IMR-90 (cell line): ENCODE data around the gene SEZ6L.

Experiments used
- CHD1 ChIP-seq: IDR thresholded peaks from 2 replicates; pipeline ENCODE4 v1.6.1; 2012; ENCODE audit warnings: low read depth, low read length, improper control_type of control experiment
- CTCF ChIP-seq: conservative IDR thresholded peaks from 2 replicates; pipeline ENCODE4 v1.5.1; 2012; ENCODE audit warnings: mild to moderate bottlenecking, low read depth, low read length, improper control_type of control experiment
- ELK1 ChIP-seq: fragments of 150-350 bp; IDR thresholded peaks from 2 replicates; pipeline ENCODE4 v1.6.1; 2016; ENCODE audit warnings: low read depth, mild to moderate bottlenecking, low read length, moderate library complexity, borderline replicate concordance
- FOS ChIP-seq: fragments of 150-350 bp; IDR thresholded peaks from 2 replicates; pipeline ENCODE4 v1.6.1; 2016; ENCODE audit warnings: low read depth, low read length
- MAFK ChIP-seq: IDR thresholded peaks from 2 replicates; pipeline ENCODE4 v1.6.1; 2012; ENCODE audit warnings: low read depth, low read length, improper control_type of control experiment
- MAZ ChIP-seq: IDR thresholded peaks from 2 replicates; pipeline ENCODE4 v1.6.1; 2012; ENCODE audit warnings: low read depth, mild to moderate bottlenecking, low read length, improper control_type of control experiment, moderate library complexity, borderline replicate concordance
- MXI1 ChIP-seq: IDR thresholded peaks from 2 replicates; pipeline ENCODE4 v1.6.1; 2012; ENCODE audit warnings: low read depth, mild to moderate bottlenecking, low read length, moderate library complexity, borderline replicate concordance
- POLR2A ChIP-seq: IDR thresholded peaks from 2 replicates; pipeline ENCODE4 v1.6.1; 2012; ENCODE audit warnings: mild to moderate bottlenecking, low read depth, low read length
- RAD21 ChIP-seq: IDR thresholded peaks from 2 replicates; pipeline ENCODE4 v1.6.1; 2012; ENCODE audit warnings: low read length, improper control_type of control experiment
- RCOR1 ChIP-seq: IDR thresholded peaks from 2 replicates; pipeline ENCODE4 v1.6.1; 2012; ENCODE audit warnings: mild to moderate bottlenecking, low read length, improper control_type of control experiment; ENCODE audit not compliant: insufficient replicate concordance
- RFX5 ChIP-seq: IDR thresholded peaks from 2 replicates; pipeline ENCODE4 v1.8.0; 2012; ENCODE audit warnings: low read depth, mild to moderate bottlenecking, low read length, moderate library complexity
- SMC3 ChIP-seq: fragments of 150-350 bp; IDR thresholded peaks from 2 replicates; pipeline ENCODE4 v1.6.1; 2016; ENCODE audit warnings: low read depth, mild to moderate bottlenecking, antibody characterized with exemption, low read length, moderate library complexity
- USF2 ChIP-seq: fragments of 150-350 bp; IDR thresholded peaks from 2 replicates; pipeline ENCODE4 v1.6.1; 2017; ENCODE audit warnings: mild to moderate bottlenecking, antibody characterized with exemption, low read length, low read depth

GRCh38 chr22:26162926-26163325, 6.3 kb upstream of the SEZ6L start:
- no peak for TF ChIP-seq CTCF
- TF ChIP-seq POLR2A: no peak
- TF ChIP-seq USF2: no peak
- TF ChIP-seq MXI1: no peak
- no peak for TF ChIP-seq ELK1
- TF ChIP-seq RFX5: no peak
- no peak for TF ChIP-seq FOS
- no peak for TF ChIP-seq SMC3
- no peak for TF ChIP-seq MAZ
- no peak for TF ChIP-seq RAD21
- TF ChIP-seq CHD1: no peak
- TF ChIP-seq MAFK: no peak
- TF ChIP-seq RCOR1: no peak
